SK-N-SH (cell line): Measurements from ENCODE around the gene ZMYND19. TPM values are rescaled to one million over a fixed set of nuclear protein-coding genes. Genes with fewer than 3 reads are reported as not detected.
"Not testable (repeated sequence)": the region's sequence is repeated elsewhere in the genome, so short reads cannot be mapped to it uniquely, and the experiment has no call there.

ENCODE experiments used
- CTCF ChIA-PET: fragments of 300-600, 350-600 bp; formaldehyde crosslinking; extraction: SDS; loops from one replicate; lab custom pipeline; 2021; lab: Yijun Ruan, JAX
- POLR2A ChIA-PET: fragments of 350-600 bp; sonication (Branson Sonifier 250); formaldehyde crosslinking; extraction: SDS; loops from one replicate; lab custom pipeline; 2020; ENCODE audit warnings: antibody characterized with exemption, inconsistent platforms; lab: Yijun Ruan, JAX
- DNase-seq: peaks from one replicate; pipeline ENCODE4 v3.0.0; 2012
- H2AFZ ChIP-seq: fragments of 200-600 bp; sonication (generic); 2 replicates; pipeline ENCODE4 v1.8.1; 2016; ENCODE audit warnings: antibody characterized with exemption, mild to moderate bottlenecking, low read depth
- H3F3A ChIP-seq: fragments of 200-600 bp; sonication (generic); replicated peaks from 2 replicates; pipeline ENCODE3; 2016; ENCODE audit warnings: antibody characterized with exemption, mild to moderate bottlenecking; ENCODE audit not compliant: insufficient read depth
- H3K27ac ChIP-seq, 2 experiments: fragments of 200-500 bp in 1 of 2; fragments of 200-600 bp in 1 of 2; sonication (Bioruptor generic) in 1 of 2; sonication (generic), shearing (Covaris generic) in 1 of 2; 2 replicates each; pipeline versions ENCODE4 v1.5.1 to v1.6.1; 2014 to 2016; ENCODE audit warnings: low read depth in 2 of 2, inconsistent platforms in 1 of 2, low read length in 1 of 2, mild to moderate bottlenecking in 1 of 2, mixed read lengths in 1 of 2
- H3K27me3 ChIP-seq: fragments of 200-600 bp; sonication (generic), shearing (Covaris generic); 2 replicates; pipeline ENCODE4 v1.6.1; 2016; ENCODE audit warnings: mixed run types; ENCODE audit not compliant: insufficient read depth
- H3K36me3 ChIP-seq, 2 experiments: fragments of 200-500 bp in 1 of 2; fragments of 200-600 bp in 1 of 2; sonication (Bioruptor generic) in 1 of 2; sonication (generic) in 1 of 2; replicated peaks in 1 of 2; 2 replicates each; pipeline versions ENCODE3 to v1.5.1; 2014 to 2016; ENCODE audit warnings: low read length in 1 of 2, mild to moderate bottlenecking in 1 of 2; ENCODE audit not compliant: insufficient read depth in 2 of 2, control insufficient read depth in 1 of 2
- H3K4me1 ChIP-seq, 2 experiments: fragments of 200-500 bp in 1 of 2; fragments of 200-600 bp in 1 of 2; sonication (Bioruptor generic) in 1 of 2; sonication (generic), shearing (Covaris generic) in 1 of 2; 2 replicates each; pipeline versions ENCODE4 v1.5.1 to v1.6.1; 2014 to 2016; ENCODE audit warnings: low read depth in 1 of 2, low read length in 1 of 2, mixed run types in 1 of 2; ENCODE audit not compliant: insufficient read depth in 2 of 2, control insufficient read depth in 1 of 2
- H3K4me2 ChIP-seq: fragments of 200-600 bp; sonication (generic), shearing (Covaris generic); 2 replicates; pipeline ENCODE4 v1.6.1; 2017; ENCODE audit warnings: mixed run types
- H3K4me3 ChIP-seq, 2 experiments: fragments of 200-500 bp in 1 of 2; fragments of 200-600 bp in 1 of 2; sonication (Bioruptor generic) in 1 of 2; sonication (generic), shearing (Covaris generic) in 1 of 2; 2 replicates each; pipeline versions ENCODE4 v1.5.1 to v1.8.1; 2014 to 2016; ENCODE audit warnings: low read depth in 2 of 2, inconsistent platforms in 1 of 2, low read length in 1 of 2, mild to moderate bottlenecking in 1 of 2, mixed read lengths in 1 of 2, moderate library complexity in 1 of 2
- H3K79me2 ChIP-seq: fragments of 200-600 bp; sonication (generic); 2 replicates; pipeline ENCODE4 v1.8.1; 2017; ENCODE audit warnings: mild to moderate bottlenecking; ENCODE audit not compliant: insufficient read depth
- H3K9ac ChIP-seq: fragments of 200-600 bp; sonication (generic); 2 replicates; pipeline ENCODE4 v1.6.1; 2017; ENCODE audit warnings: mixed run types
- H3K9me2 ChIP-seq: fragments of 200-600 bp; sonication (generic); 2 replicates; pipeline ENCODE4 v1.6.1; 2017; ENCODE audit warnings: mixed run types
- H3K9me3 ChIP-seq: fragments of 200-600 bp; sonication (generic); 2 replicates; pipeline ENCODE4 v1.6.1; 2017; ENCODE audit warnings: mixed run types, mild to moderate bottlenecking, moderate library complexity
- H4K20me1 ChIP-seq: fragments of 200-600 bp; sonication (generic); 2 replicates; pipeline ENCODE4 v1.6.1; 2017; ENCODE audit warnings: mild to moderate bottlenecking, mixed run types; ENCODE audit not compliant: insufficient read depth
- EZH2phosphoT487 ChIP-seq: fragments of 200-600 bp; sonication (generic); IDR thresholded peaks from 2 replicates; pipeline ENCODE4 v1.6.1; 2017; ENCODE audit warnings: low read depth, mixed run types, mild to moderate bottlenecking, antibody characterized with exemption, moderate library complexity, borderline replicate concordance
- FOSL2 ChIP-seq: IDR thresholded peaks from 2 replicates; pipeline ENCODE4 v1.4.0; 2012; ENCODE audit warnings: low read depth, mild to moderate bottlenecking, moderate library complexity, borderline replicate concordance
- FOXM1 ChIP-seq: IDR thresholded peaks from 2 replicates; pipeline ENCODE4 v1.4.0; 2012; ENCODE audit warnings: low read depth, mild to moderate bottlenecking
- GABPA ChIP-seq: IDR thresholded peaks from 2 replicates; pipeline ENCODE4 v1.4.0; 2012; ENCODE audit warnings: low read depth, mild to moderate bottlenecking
- REST ChIP-seq: IDR thresholded peaks from 2 replicates; pipeline ENCODE4 v1.6.1; 2012; ENCODE audit warnings: mild to moderate bottlenecking, low read depth, low read length, moderate library complexity
- RFX5 ChIP-seq: IDR thresholded peaks from 2 replicates; pipeline ENCODE4 v1.6.1; 2012; ENCODE audit warnings: mild to moderate bottlenecking, improper control_type of control experiment, low read length
- SMC3 ChIP-seq: IDR thresholded peaks from 2 replicates; pipeline ENCODE4 v1.6.1; 2012; ENCODE audit warnings: low read depth, low read length, improper control_type of control experiment
- WGBS: methylation state at CpG from one replicate; pipeline ENCODE4 v1.1.6; 2017; ENCODE audit warnings: low lambda C conversion rate; 5-methylcytosine and 5-hydroxymethylcytosine counted together
- polyA plus RNA-seq, 3 experiments: library from polyadenylated mRNA; depleted of rRNA; stranded (reverse); fragments of >200 nt; gene quantifications; 2 replicates each; pipeline ENCODE4 v1.2.3, GENCODE V29; 2012

Gene ZMYND19
- polyA plus RNA-seq, 1 of the 3 experiments (the other 2 are of a cell fraction): 43.1 TPM

GRCh38 chr9:137630679-137631078 is 40.4 kb upstream of the ZMYND19 start (continued):
- no peak for TF ChIP-seq GABPA

GRCh38 chr9:137630126-137630525 is 39.8 kb upstream of the ZMYND19 start:
- H3K36me3 ChIP-seq: no peaks in the 10 kb centered on the region
- no peaks in the 10 kb centered on the region for H3K9me3 ChIP-seq
- 93% methylated on average over 1 of the region's 1 CpG for WGBS
- CTCF ChIA-PET: interaction anchor here (0.8 kb wide), 1 partner anchor 9 kb away, joined by 3 read pairs; no protein-coding TSS in a partner anchor
- no peaks in the 10 kb centered on the region for H3K27me3 ChIP-seq
- POLR2A ChIA-PET: no interaction called here
- no peak for TF ChIP-seq REST
- TF ChIP-seq SMC3: no peak
- no peak for TF ChIP-seq FOXM1
- TF ChIP-seq EZH2phosphoT487: no peak
- no peak for TF ChIP-seq RFX5
- TF ChIP-seq FOSL2: no peak
- H3K4me1 ChIP-seq: peaks cover 0 to 7% of the 10 kb centered on the region in 2 experiments; a peak in 2 of 4 replicates
- no peak overlapping the region for H3K9ac ChIP-seq
- peaks cover 88% of the 10 kb centered on the region for H4K20me1 ChIP-seq
- H3K4me3 ChIP-seq: no peak overlapping the region
- DNase-seq: no peak
- 0 out of 4 replicates have a peak overlapping the region, but pooled peaks of 1 of the 2 experiments have one; percentile 14 for H3K27ac ChIP-seq
- H2AFZ ChIP-seq: no peak overlapping the region
- peaks cover 3% of the 10 kb centered on the region for H3F3A ChIP-seq
- H3K79me2 ChIP-seq: peaks cover 100% of the 10 kb centered on the region
- no peaks in the 10 kb centered on the region for H3K9me2 ChIP-seq
- no peak overlapping the region for H3K4me2 ChIP-seq

- H3K9me3 ChIP-seq, H3K4me2 ChIP-seq, POLR2A ChIA-PET, H3K9me2 ChIP-seq, DNase-seq, H3F3A ChIP-seq, H3K4me1 ChIP-seq, H3K27ac ChIP-seq, H2AFZ ChIP-seq, H3K9ac ChIP-seq, H3K4me3 ChIP-seq, H3K27me3 ChIP-seq: not testable (repeated sequence)
- peaks cover 0 to 13% of the 10 kb centered on the region in 2 experiments for H3K36me3 ChIP-seq
- 97% methylated on average over 14 of the region's 14 CpGs for WGBS
- H4K20me1 ChIP-seq: peaks cover 94% of the 10 kb centered on the region
- peaks cover 100% of the 10 kb centered on the region for H3K79me2 ChIP-seq
- CTCF ChIA-PET: interaction anchor here (1.1 kb wide), 1 partner anchor 118 kb away, joined by 3 read pairs; no protein-coding TSS in a partner anchor
Observed at GRCh38 chr9:137627406-137627805, 37.1 kb upstream of the ZMYND19 start.
